Liver (tissue), 9 donors: ENCODE results near the gene USP2. TPM values are rescaled to one million over a fixed set of nuclear protein-coding genes. Genes with fewer than 3 reads are reported as not detected.

Experiments used
- DNase-seq: peaks from one replicate; pipeline ENCODE4 v3.0.0-alpha.2; 2017; ENCODE audit warnings: low spot score
- H3K27ac ChIP-seq, 2 donors: one replicate each; pipeline ENCODE4 v1.7.0; 2013; ENCODE audit warnings: inconsistent platforms in 2 of 2, low read length in 2 of 2, control low read depth in 1 of 2, low read depth in 1 of 2, mild to moderate bottlenecking in 1 of 2
- H3K27me3 ChIP-seq, 4 donors: one replicate each; pipeline versions ENCODE4 v1.6.1 to v1.7.0; 2013; ENCODE audit warnings: low read length in 3 of 4, inconsistent platforms in 1 of 4, mild to moderate bottlenecking in 1 of 4, moderate library complexity in 1 of 4; ENCODE audit not compliant: control insufficient read depth in 4 of 4, insufficient read depth in 4 of 4
- H3K36me3 ChIP-seq, 4 donors: one replicate each; pipeline versions ENCODE4 v1.6.1 to v1.7.0; 2013; ENCODE audit warnings: low read length in 3 of 4, mild to moderate bottlenecking in 3 of 4, low read depth in 1 of 4, moderate library complexity in 1 of 4; ENCODE audit not compliant: control insufficient read depth in 4 of 4, insufficient read depth in 3 of 4
- H3K4me1 ChIP-seq, 4 donors: one replicate each; pipeline versions ENCODE4 v1.6.1 to v1.7.0; 2013; ENCODE audit warnings: low read length in 3 of 4, mild to moderate bottlenecking in 3 of 4, moderate library complexity in 1 of 4; ENCODE audit not compliant: control insufficient read depth in 4 of 4, insufficient read depth in 4 of 4
- H3K4me3 ChIP-seq, 3 donors: one replicate each; pipeline versions ENCODE4 v1.6.1 to v1.7.0; 2013; ENCODE audit warnings: low read length in 3 of 3, control low read depth in 1 of 3, low read depth in 1 of 3, mild to moderate bottlenecking in 1 of 3
- H3K9ac ChIP-seq, 2 donors: one replicate each; pipeline ENCODE4 v1.7.0; 2013; ENCODE audit warnings: low read length in 2 of 2, mild to moderate bottlenecking in 2 of 2, moderate library complexity in 2 of 2, control low read depth in 1 of 2, low read depth in 1 of 2
- H3K9me3 ChIP-seq, 4 donors: one replicate each; pipeline versions ENCODE4 v1.6.1 to v1.7.0; 2013; ENCODE audit warnings: low read length in 3 of 4; ENCODE audit not compliant: control insufficient read depth in 4 of 4
- HNF4G ChIP-seq: IDR thresholded peaks from 2 replicates; pipeline ENCODE4 v1.6.1; 2016; ENCODE audit warnings: antibody characterized with exemption
- NR2F2 ChIP-seq: IDR thresholded peaks from 2 replicates; pipeline ENCODE4 v1.6.1; 2016; ENCODE audit warnings: antibody characterized with exemption
- RAD21 ChIP-seq, 2 donors: IDR thresholded peaks; 2 replicates each; pipeline ENCODE4 v1.6.1; 2016; ENCODE audit warnings: antibody characterized with exemption in 2 of 2, mild to moderate bottlenecking in 2 of 2
- RXRA ChIP-seq, 2 donors: IDR thresholded peaks; 2 replicates each; pipeline ENCODE4 v1.6.1; 2017 to 2018; ENCODE audit warnings: antibody characterized with exemption in 2 of 2, mild to moderate bottlenecking in 1 of 2
- SP1 ChIP-seq: IDR thresholded peaks from 2 replicates; pipeline ENCODE4 v1.6.1; 2018; ENCODE audit warnings: antibody characterized with exemption, mild to moderate bottlenecking
- WGBS: extraction: QIAGEN DNeasy Blood & Tissue Kit; methylation state at CpG from one replicate; pipeline ENCODE4 v1.1.7; 2013; 5-methylcytosine and 5-hydroxymethylcytosine counted together
- polyA plus RNA-seq, 2 donors: library from polyadenylated mRNA; stranded (reverse) in 1 of 2; unstranded in 1 of 2; fragments of 200-250 nt in 1 of 2; fragments of >200 nt in 1 of 2; fragmentation: Nextera tagmentation in 1 of 2; extraction: Ambion mirVana in 1 of 2; gene quantifications; one replicate each; pipeline versions ENCODE4 v1.2.1 to v1.2.3, GENCODE V29; 2013 to 2015
- total RNA-seq, 2 donors: library from RNA; depleted of rRNA; stranded (reverse); fragments of >200 nt; gene quantifications; one replicate each; pipeline ENCODE4 v1.2.3, GENCODE V29; 2014
- TF ChIP-seq, protein P1 (sequence below): IDR thresholded peaks from 2 replicates; pipeline ENCODE4 v1.6.1; 2016; ENCODE audit warnings: antibody characterized with exemption
- TF ChIP-seq, protein P2 (sequence below): fragments of 150-350 bp; IDR thresholded peaks from 2 replicates; pipeline ENCODE4 v1.5.1; 2017; ENCODE audit warnings: improper control_type of control experiment, low read depth, low read length; ENCODE audit not compliant: missing input control
- donor health status: healthy.
- donor health status: healthy.
- donor health status: healthy.
- donor health status: healthy.
- donor health status: healthy.

The USP2 gene
- total and polyA plus RNA-seq, 4 donors: 0.65 to 4.4 (median 2.1) TPM

DNA sequence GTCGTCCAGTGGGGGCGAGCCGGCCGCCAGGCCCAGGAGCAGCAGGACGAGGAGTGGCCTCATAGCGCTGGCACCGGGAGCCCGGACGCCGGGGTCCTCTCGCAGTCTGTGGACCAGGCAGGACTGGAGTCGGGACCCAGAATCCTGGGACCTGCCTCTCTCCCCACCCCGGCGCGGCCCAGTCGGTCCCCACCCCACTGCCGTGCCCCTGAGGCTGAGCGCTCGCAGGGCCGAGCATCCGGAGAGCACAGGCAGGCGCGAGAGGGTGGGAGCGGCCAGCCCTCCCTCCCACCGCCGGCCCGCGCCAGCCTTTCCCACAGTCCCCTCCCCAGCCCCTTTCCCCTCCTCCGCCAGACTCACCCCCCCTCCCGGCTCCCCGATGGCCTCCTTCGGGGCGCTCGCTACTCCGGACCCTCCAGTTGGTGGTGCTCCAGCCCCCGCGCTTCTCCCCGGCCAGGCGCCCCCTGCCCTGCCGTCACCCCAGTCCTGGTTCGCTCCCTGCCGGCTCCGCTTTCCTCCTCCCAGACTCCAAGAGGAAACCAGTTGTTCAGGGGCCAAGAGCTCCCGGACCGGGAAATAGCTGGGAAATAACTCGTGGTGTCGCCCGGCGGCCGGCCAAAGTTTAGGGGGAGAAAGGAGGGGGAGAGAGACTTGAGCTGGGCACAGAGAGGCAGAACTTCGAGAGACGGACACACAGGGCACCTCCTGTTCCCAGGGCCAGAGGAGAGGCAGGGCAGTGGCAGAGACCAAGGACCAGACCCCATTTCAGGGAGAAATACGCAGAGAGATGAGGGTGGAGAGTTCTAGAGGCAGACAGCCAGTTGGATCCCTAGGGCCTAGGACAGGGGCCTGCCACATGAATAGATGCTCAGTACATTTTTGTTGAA lies 40.9 kb downstream of the USP2 start, which contains the start of gene C1QTNF5:
Gene C1QTNF5, minus strand, starts transcription at position 549 of the 887 bp plus-strand sequence. Its CDS starts 486 bp downstream, at position 63.
- 12% methylated on average over 53 of the region's 53 CpGs for WGBS
- no peak for DNase-seq
- Histone ChIP-seq H3K27me3 (peaks cover 0 to 2% (median 0%) of the 10 kb centered on the region in 4 donors), H3K4me3 (peak within 1 kb of the TSS in 1 of 3 donors; percentile 46), H3K9me3 (no peaks in the 10 kb centered on the region), H3K9ac (no peak within 1 kb of the TSS), H3K27ac (peak within 1 kb of the TSS; percentile 60 to 78), H3K36me3 (no peaks in the 10 kb centered on the region), H3K4me1 (peaks cover 7 to 33% (median 16%) of the 10 kb centered on the region in 4 donors)
- TF ChIP-seq HNF4G (no peak), SP1 (peak; percentile 34)
- TF ChIP-seq, protein P1, sequence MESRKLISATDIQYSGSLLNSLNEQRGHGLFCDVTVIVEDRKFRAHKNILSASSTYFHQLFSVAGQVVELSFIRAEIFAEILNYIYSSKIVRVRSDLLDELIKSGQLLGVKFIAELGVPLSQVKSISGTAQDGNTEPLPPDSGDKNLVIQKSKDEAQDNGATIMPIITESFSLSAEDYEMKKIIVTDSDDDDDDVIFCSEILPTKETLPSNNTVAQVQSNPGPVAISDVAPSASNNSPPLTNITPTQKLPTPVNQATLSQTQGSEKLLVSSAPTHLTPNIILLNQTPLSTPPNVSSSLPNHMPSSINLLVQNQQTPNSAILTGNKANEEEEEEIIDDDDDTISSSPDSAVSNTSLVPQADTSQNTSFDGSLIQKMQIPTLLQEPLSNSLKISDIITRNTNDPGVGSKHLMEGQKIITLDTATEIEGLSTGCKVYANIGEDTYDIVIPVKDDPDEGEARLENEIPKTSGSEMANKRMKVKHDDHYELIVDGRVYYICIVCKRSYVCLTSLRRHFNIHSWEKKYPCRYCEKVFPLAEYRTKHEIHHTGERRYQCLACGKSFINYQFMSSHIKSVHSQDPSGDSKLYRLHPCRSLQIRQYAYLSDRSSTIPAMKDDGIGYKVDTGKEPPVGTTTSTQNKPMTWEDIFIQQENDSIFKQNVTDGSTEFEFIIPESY: no peak

DNA sequence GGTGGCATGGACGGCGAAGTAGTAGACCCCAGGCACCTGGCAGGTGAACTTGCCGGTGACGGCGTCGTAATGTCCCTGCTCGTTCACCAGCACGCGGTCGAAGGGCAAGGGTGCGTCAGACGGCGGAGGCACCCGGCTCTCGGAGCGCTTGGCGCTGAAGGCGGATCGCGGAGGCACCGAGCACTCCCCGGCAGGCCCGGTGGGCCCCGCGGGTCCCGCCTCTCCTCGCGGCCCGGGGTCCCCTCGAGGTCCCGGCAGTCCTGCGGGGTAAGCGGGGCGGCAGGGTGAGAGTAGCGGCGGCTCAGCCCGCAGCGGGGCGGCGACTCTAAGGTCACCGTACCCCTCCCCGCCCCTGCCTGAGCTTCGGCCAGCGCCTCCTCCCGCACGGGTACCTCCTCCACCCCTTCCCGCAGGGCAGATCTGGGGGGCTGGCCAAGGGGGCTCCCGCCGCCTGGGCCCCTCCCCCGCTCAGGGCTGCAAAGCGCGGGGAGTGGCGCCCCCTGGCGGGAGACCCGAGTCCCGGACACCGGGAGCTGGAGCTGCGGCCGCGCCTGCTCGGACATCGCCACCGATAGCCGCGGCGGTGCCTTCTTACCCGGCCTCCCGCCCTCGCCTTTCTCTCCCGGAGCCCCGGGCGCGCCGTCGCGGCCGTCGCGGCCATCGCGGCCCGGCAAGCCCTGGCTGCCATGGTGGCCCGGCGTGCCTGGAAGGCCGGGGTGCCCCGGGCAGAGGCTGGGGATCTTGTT lies 41.7 kb downstream of the USP2 start:
- Histone ChIP-seq H3K27ac (peak overlapping the region; percentile 60 to 78), H3K9me3 (no peaks in the 10 kb centered on the region), H3K4me1 (peaks cover 13 to 41% (median 24%) of the 10 kb centered on the region in 4 donors), H3K4me3 (peak overlapping the region in 1 of 3 donors; percentile 46), H3K27me3 (peaks cover 0 to 2% (median 0%) of the 10 kb centered on the region in 4 donors), H3K36me3 (no peaks in the 10 kb centered on the region), H3K9ac (no peak overlapping the region)
- DNase-seq: peak; percentile 74
- TF ChIP-seq RAD21 (IDR thresholded peaks at IDR 0.05) (peak; percentile 22 to 62), RXRA (IDR thresholded peaks at IDR 0.05) (no peak)
- TF ChIP-seq, protein P2, sequence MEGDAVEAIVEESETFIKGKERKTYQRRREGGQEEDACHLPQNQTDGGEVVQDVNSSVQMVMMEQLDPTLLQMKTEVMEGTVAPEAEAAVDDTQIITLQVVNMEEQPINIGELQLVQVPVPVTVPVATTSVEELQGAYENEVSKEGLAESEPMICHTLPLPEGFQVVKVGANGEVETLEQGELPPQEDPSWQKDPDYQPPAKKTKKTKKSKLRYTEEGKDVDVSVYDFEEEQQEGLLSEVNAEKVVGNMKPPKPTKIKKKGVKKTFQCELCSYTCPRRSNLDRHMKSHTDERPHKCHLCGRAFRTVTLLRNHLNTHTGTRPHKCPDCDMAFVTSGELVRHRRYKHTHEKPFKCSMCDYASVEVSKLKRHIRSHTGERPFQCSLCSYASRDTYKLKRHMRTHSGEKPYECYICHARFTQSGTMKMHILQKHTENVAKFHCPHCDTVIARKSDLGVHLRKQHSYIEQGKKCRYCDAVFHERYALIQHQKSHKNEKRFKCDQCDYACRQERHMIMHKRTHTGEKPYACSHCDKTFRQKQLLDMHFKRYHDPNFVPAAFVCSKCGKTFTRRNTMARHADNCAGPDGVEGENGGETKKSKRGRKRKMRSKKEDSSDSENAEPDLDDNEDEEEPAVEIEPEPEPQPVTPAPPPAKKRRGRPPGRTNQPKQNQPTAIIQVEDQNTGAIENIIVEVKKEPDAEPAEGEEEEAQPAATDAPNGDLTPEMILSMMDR: peak; percentile 61
- WGBS: 4% methylated on average over 86 of the region's 86 CpGs

DNA sequence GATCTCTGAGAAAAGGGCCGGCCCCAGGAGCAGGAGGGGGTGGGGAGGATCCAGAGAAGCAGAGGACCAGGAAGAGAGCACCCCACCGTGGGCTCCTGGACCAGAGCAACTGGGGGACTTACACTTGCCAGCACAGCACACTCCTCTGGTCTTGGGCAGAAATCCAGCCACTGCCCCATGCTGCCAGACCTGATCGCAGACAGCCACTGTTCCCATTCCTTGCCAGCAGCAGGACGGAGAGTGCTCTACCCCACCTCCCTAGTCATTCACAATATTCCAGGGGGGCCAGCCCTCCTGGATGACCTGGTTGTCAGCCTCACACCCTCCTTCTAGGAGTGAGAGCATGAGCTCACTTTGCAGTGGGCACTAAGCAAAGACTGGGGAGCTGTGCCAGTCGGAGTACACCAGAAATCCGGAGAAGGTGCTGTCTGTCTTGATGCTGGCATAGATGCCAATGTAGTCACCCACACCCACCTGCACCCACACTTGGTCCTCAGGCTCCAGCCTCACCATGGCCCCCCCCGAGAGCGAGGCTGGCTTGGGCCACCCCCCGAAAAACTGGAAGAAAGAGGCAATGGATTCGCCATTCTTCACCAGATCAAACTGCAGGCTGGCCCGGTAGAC lies 42.4 kb downstream of the USP2 start:
- Histone ChIP-seq H3K27ac (peak overlapping the region in 1 of 2 donors; percentile 78), H3K9ac (no peak overlapping the region), H3K4me3 (peak overlapping the region in 1 of 3 donors; percentile 46), H3K4me1 (peaks cover 13 to 42% (median 25%) of the 10 kb centered on the region in 4 donors), H3K36me3 (no peaks in the 10 kb centered on the region), H3K27me3 (peaks cover 0 to 2% (median 0%) of the 10 kb centered on the region in 4 donors), H3K9me3 (no peaks in the 10 kb centered on the region)
- TF ChIP-seq HNF4G (no peak), NR2F2 (no peak)
- DNase-seq: no peak
- 67% methylated on average over 11 of the region's 11 CpGs for WGBS
